AG20443 (cell line): ENCODE data around the gene DOK1.

Source experiments
- DNase-seq: peaks from one replicate; pipeline ENCODE4 v3.0.0; 2012; ENCODE audit warnings: low spot score, mixed read lengths

Gene DOK1

DNA sequence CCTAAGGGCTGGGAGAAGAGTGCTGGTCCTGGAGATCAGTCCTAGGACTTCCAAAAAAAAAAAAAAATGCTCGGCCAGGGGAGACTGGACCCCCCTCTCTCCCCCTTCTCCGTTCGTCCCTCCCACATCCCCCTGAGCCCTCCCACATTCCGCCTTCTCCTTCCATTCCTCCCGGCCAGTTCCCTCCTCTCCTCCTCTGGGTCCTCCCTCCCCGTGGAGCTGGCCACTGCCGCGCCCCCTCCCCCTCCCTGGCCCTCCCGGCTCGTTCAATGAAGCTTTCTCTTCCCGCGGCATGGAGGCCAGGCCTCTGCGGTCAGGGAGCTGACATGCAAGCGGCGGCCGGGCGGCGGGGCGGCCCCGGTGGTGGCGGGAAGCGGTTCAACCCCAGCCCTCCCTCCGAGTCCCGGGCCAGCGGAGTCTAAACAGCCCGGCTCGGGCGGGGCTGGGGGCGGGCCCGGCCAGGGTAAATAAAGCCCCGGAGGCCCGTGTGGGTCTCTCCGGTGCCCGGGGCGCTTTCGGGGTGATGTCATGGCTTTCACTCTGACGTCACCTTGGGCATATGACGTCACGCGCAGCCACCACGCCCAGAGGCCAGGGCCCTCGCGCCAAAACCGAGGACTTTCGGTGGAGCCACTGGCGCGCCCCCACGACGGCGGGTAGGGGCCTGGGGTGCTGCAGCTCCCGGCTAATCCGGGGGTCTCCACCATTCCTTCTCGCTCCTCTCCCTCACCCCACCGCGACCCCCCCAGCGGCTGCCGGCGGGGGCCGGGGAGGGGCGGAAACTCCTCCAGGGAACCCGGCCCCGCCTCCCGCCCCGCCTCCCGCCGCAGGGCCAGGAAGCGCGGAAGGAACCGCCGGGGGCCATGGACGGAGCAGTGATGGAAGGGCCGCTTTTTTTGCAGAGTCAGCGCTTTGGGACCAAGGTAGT, at the start of gene DOK1, which contains the start of gene LOXL3:
DOK1 (plus strand) TSS at position 829 of the 928 bp plus-strand sequence; CDS start at position 864, 35 bp downstream.
LOXL3 (minus strand) TSS at position 51 of the 928 bp plus-strand sequence. CDS start 1,308 bp downstream, outside the sequence.
- DNase-seq = peak; percentile 94

DNA sequence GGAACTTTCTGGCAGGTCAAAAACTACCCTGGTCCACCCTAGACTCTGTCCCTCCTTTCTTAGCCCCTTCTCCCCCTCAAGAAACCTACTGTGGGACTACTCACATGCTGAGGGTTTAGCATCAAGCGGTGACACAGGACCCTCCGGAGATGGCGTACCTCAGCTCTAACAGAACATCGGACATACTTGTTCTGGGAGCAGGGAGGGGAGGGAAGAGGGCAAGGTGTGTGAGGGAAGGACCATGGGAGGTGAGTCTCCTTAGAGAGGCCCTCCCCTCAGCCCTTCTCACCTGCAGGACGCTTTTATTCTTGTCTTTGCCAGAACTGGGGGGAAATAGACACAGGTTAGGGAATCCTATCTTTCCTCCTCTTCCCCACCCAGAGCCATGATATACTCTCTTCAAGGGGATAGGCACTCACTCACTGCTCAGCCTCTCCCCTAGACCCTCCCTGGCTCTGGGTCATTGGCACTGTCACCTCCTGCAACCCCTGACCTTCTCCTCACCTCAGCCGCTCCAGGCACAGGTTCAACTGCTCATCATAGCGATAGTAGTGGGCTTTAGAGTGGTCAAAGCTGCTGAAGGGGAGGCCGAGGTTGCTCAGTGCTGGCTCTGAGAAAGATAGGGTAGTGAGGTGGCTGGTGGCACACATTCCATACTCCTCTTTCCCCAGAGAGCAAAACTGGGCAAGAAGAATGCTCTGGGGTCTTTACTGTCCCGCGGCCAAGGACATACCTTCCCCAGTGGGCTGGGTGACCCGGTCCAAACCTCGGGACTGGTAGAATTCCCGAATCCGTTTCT, 48.9 kb upstream of the DOK1 start:
- DNase-seq = no peak

DNA sequence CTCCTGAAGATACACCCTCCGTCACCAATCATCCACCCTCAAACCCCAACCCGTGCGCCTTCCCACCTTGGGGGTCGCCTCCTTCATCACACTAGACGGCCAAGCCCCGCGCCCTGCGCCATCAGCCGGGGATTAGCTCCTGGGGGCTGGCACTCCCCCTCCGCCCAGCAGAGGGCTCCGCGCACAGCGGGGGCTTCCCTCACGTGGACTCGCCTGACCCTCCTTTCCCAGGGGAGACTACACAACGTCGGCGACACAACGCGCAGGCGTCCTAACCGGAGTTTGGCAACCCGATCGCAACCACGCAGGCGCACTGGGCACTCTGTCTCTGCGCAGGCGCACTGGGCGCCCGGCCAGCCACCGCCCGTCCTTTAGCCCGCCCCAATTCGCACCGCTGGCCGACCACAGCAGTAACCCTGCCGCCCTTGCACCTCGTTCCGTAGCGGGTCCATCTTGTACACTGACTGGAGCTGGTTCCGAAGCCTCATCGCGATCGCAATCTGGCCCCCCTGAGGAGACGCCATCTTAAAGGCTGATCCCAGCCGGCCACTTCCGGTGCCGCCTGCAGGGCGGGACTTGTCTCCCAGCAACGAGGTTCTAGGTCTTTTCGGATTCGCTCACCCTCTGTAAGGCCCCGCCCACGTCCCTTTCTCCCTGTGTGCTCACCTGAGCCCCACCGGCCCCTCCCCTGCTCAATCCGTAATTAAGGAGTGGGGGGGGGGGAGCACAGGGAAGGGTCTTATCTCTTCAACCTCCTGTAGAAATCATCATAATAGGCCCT, 47.2 kb upstream of the DOK1 start, which contains the start of gene PCGF1:
PCGF1 (minus strand) TSS at position 551 of the 781 bp plus-strand sequence; CDS start at position 524, 27 bp downstream.
- peak; percentile 97 for DNase-seq

DNA sequence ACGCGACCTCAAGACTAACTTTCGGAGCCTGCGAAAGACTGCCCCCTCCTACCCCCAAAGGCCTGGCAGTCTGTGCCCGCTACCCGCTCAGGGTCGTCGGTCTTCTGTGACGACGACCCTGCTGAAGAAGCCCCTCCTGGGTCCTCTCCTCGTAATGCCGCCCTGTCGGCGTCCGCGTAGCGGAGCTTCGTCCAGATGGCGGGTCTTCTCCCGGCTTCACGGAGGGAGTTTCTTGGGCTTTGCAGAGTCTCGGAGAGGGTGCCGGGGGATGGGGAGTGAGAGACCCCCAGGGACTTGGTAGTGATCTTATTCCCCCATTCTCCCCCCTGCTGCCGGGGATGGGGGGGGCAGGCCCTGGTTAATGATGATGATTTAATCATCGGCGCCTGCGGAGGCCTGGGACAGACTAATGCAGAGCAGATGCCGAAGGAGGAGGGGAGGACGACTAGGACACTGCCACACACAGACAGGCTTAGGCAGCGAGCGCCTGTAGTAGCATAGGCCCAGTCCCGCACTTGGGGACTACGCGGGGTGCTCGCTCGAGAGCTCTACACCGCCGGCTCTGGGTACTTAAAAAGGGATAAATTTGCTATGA, 46.5 kb upstream of the DOK1 start:
- DNase-seq = peak; percentile 80

DNA sequence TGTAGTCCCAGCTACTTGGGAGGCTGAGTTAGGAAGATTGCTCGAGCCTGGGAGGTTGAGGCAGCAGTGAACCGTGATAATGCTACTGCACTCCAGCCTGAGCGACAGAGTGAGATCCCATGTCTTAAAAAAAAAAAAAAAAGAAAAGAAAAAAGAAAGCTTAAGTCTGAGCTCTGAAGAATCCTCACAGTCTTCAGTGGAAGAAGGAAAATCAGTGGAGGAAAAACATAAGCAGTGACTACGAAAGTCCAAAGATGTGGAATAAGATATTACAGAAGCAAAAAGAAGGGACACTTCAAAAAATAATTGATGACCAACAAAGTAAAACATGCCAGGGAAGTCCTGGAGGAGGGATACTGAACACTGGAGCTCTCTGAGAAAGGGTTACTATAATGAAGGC, 44.2 kb upstream of the DOK1 start:
- DNase-seq = no peak

DNA sequence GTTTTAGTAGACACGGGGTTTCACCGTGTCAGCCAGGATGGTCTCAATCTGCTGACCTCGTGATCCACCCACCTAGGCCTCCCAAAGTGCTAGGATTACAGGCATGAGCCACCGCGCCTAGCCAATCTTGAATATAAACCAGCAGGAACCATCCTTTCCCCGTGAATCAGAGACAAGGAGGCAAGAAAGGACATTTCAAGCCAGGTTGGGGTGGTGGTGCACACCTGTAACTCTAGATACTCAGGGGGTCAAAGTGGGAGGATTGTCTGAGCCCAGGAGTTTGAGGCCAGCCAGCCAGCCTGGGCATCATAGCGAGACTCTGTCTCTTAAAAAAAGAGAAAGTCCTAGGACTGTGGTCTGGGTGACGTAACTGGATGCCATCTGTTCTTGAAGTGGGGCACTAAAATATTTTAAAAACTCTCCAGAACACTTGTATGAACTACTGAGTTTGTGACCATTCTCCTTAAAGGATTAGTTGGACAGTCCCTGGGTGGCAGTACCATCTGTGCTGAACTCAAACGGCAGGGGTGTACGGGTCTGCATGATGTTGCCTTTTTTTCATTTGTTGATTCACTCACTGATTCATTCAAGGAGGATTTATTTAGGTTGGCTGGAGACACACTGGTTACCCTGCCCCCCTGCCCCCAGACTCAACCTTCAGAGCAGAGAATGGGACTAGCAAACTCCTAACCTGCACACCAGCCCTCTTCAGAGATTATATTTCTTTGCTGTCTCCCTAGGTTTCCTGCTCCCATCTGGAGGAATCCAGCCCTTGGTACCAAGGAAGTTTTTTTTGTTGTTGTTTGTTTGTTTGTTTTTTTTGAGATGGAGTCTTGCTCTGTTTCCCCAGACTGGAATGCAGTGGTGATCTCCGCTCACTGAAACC, 43.2 kb upstream of the DOK1 start:
- DNase-seq = no peak

GRCh38 chr2:74512744-74513604, 41.5 kb upstream of the DOK1 start:
- DNase-seq = no peak

DNA sequence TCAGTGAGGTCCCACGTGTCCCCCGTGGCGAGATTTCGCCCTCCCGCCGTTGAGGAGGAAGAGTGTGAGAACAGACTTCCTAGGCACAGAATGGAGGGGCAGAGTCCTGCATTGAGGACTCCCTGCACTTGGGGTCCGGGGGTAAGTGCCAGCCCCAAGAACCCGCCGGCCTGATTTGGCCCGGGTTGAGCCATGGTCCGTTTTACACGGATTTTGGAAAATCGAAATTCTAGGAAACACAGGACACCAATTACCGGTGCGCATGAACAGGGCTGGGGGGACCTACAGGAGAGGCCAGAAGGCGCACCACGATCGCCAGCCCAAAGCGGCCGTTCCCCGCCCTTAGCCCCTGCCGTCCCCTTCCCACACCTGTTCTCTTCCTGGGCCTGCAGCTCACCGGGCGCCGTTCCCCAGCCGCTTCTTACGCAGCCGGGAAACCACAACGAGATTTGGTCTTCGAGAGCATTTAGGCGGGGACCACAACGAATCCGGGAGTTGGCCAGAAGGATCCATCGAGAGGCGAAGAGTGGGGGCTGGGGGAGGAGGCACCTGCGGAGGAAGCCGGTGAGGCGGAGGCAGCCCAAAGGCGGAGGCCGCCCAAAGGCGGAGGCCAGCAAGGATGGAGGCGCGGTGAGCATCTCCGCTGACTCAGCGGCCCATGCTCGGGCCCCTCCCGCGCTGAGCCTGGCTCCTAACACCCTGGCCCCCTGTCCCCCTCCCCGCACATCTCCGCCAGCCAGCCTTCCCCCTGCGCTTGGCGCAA, 40.7 kb upstream of the DOK1 start:
- DNase-seq = no peak

- DNase-seq = peak; percentile 22
Observed at GRCh38 chr2:74514368-74515270, 39.9 kb upstream of the DOK1 start, which contains the start of gene TLX2. Gene TLX2, plus strand, starts transcription at chr2:74514450. Its CDS starts 357 bp downstream, at chr2:74514807.

- DNase-seq = no peak
Observed at GRCh38 chr2:74515271-74515980, 39.1 kb upstream of the DOK1 start.

- peak; percentile 92 for DNase-seq
Observed at GRCh38 chr2:74515981-74516633, 38.4 kb upstream of the DOK1 start.

DNA sequence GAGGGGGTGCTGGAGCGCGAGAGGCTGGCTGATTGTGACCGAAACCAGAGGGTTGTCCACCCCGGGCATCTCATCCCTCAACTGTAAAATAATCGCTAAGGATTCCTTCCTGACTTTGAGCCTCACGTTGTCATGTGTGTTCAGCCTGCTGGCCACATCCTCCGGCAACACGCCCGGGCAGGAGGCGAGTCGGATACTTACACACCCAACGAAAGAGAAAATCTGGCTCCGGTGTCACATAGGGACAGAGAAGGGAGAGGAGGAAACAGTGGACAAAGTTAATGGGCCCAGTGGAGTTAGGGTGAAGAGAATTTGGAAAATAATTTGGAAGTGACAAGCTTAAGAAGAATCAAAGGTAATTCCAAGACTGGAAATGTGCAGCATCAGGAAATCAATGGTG, 37.9 kb upstream of the DOK1 start:
- DNase-seq = no peak

GRCh38 chr2:74522516-74522915, 32.0 kb upstream of the DOK1 start:
- no peak for DNase-seq

DNA sequence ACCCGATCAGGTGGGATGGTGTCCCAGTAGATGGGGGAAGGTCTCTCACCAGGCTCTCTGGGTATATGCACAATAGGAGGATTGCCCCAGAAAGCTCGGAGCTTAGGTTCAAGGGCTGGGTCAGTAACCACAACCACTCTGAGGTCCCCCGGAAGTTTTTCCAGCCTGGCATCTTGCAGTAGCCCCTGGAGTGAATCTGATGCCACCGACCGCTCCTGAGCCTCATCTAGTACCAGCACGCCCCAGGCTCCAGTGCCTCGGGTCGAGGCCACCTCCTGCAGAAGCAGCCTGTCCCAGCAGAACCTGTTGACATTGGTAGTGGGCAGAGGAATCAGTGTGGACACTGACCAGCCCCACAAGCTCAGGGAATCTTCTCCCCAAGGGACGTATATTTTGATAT, 30.5 kb upstream of the DOK1 start:
- no peak for DNase-seq

DNA sequence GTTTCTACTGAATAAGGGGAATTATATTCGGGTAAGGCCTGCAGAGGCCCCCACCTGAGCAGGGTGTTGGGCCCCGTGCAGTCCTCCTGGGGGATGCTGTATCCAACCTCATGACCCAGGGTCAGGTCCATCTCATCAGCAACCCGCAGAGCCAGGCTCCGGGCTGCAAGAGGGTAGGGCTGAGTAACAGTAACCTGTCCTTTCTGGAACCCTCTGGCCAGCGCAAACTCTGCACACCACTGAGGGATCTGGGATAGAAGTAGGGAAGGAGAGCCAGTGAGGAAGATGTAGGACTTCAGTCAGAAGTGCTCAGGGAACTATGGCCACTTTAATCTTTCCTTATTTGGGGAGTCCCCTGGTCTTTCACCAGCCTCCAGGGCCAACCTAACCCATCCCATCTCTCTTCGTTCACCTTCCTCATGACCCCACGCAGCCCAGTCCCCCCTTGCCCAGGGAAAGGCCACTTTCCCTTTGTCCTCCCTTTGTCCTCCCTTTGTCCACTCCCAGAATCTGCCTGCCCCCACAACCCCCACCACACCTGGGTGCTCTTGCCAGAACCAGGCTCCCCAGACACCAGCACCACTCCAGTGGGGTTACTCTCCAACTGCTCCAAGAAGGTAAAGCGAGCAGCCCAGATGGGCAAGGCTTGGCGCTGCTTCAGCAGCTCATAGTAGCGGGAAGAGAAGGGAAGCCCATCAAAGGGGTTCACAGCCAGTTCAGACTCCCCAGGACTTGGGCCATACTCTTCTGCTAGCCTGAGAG, 29.4 kb upstream of the DOK1 start:
- DNase-seq = no peak
